Placental pericyte (primary cell): ENCODE results near the gene ADGRL4. TPM values are rescaled to one million over a fixed set of nuclear protein-coding genes. Genes with fewer than 3 reads are reported as not detected.

ENCODE experiments used
- total RNA-seq: library from RNA; depleted of rRNA; stranded (reverse); fragments of >200 nt; gene quantifications from 2 replicates; pipeline ENCODE4 v1.2.3, GENCODE V29; 2012

Gene ADGRL4
- total RNA-seq: 3.7 and 44.8 TPM in 2 replicates

DNA sequence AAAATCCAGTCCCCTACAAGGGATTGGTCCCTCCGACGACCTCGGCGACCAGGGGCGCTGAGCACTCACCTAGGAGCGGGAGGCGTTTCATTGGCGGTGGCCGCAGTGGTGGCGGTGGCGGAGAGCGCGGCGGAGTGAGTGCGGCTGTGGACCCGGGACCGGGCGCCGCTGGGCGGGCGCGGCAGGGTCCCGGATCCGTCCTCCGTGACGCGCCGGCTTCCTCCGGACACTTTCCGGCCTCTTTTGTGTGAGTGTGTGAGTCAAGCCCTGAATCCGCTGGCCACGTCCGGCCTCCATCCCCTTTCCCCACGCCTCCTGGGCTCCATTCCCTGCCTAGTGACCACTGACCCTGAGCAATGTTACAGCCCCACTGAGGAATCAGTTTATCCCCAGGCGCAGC, at the start of gene ADGRL4:
Gene ADGRL4, minus strand, starts transcription at position 167 of the 400 bp plus-strand sequence. Its CDS starts 76 bp downstream, at position 91.

